ENCODE results near the gene C1orf210.

C1orf210 gene

GRCh38 chr1:43273708-43274107 is 11.7 kb downstream of the C1orf210 start:
- no peaks in the 10 kb centered on the region for H3K79me2 ChIP-seq (ENCODE audit: low read length)
- no peaks in the 10 kb centered on the region for H3K27me3 ChIP-seq (ENCODE audit: low read depth, low read length)
- no peak overlapping the region for H3K27ac ChIP-seq (ENCODE audit: low read length)
- no peaks in the 10 kb centered on the region for H3K4me1 ChIP-seq (ENCODE audit: low read length)
- no peak overlapping the region for H3K4me2 ChIP-seq (ENCODE audit: low read length)
- no peaks in the 10 kb centered on the region for H3K36me3 ChIP-seq (replicated peaks; ENCODE audit: low read depth, low read length)
- no peak overlapping the region for H3K4me3 ChIP-seq (ENCODE audit: low read length)
- H3K9me3 ChIP-seq (ENCODE audit: insufficient read depth, low read length), result no peaks in the 10 kb centered on the region
- TF ChIP-seq CTCF (IDR thresholded peaks at IDR 0.05; ENCODE audit: low read depth, low read length) (no peak), EZH2phosphoT487 (IDR thresholded peaks at IDR 0.05; ENCODE audit: low read depth) (no peak)
- no peaks in the 10 kb centered on the region for H4K20me1 ChIP-seq (ENCODE audit: insufficient read depth, low read length)
- no peak overlapping the region for H3K9ac ChIP-seq (ENCODE audit: low read length)
- H2AFZ ChIP-seq (ENCODE audit: low read depth, low read length), result no peak overlapping the region

- TF ChIP-seq EZH2phosphoT487 (IDR thresholded peaks at IDR 0.05; ENCODE audit: low read depth) (no peak), CTCF (IDR thresholded peaks at IDR 0.05; ENCODE audit: low read depth, low read length) (no peak)
- no peaks in the 10 kb centered on the region for H4K20me1 ChIP-seq (ENCODE audit: insufficient read depth, low read length)
Measured at GRCh38 chr1:43272576-43273571, 12.5 kb downstream of the C1orf210 start.

GRCh38 chr1:43272161-43272560 is 13.2 kb downstream of the C1orf210 start:
- H3K9me3 ChIP-seq (ENCODE audit: insufficient read depth, low read length), result no peaks in the 10 kb centered on the region
- H3K9ac ChIP-seq (ENCODE audit: low read length), result no peak overlapping the region
- no peak overlapping the region for H2AFZ ChIP-seq (ENCODE audit: low read depth, low read length)
- no peak overlapping the region for H3K4me3 ChIP-seq (ENCODE audit: low read length)
- H3K79me2 ChIP-seq (ENCODE audit: low read length), result no peaks in the 10 kb centered on the region
- no peak overlapping the region for H3K4me2 ChIP-seq (ENCODE audit: low read length)
- no peaks in the 10 kb centered on the region for H3K36me3 ChIP-seq (replicated peaks; ENCODE audit: low read depth, low read length)
- no peaks in the 10 kb centered on the region for H4K20me1 ChIP-seq (ENCODE audit: insufficient read depth, low read length)
- no peak overlapping the region for H3K27ac ChIP-seq (ENCODE audit: low read length)
- TF ChIP-seq EZH2phosphoT487 (IDR thresholded peaks at IDR 0.05; ENCODE audit: low read depth) (no peak), CTCF (IDR thresholded peaks at IDR 0.05; ENCODE audit: low read depth, low read length) (no peak)
- H3K4me1 ChIP-seq (ENCODE audit: low read length), result no peaks in the 10 kb centered on the region
- H3K27me3 ChIP-seq (ENCODE audit: low read depth, low read length), result no peaks in the 10 kb centered on the region

More at GRCh38 chr1:43272576-43273571, 12.5 kb downstream of the C1orf210 start:
- no peak overlapping the region for H3K4me3 ChIP-seq (ENCODE audit: low read length)
- no peaks in the 10 kb centered on the region for H3K36me3 ChIP-seq (replicated peaks; ENCODE audit: low read depth, low read length)
- H3K79me2 ChIP-seq (ENCODE audit: low read length), result no peaks in the 10 kb centered on the region
- H3K27ac ChIP-seq (ENCODE audit: low read length), result no peak overlapping the region
- H2AFZ ChIP-seq (ENCODE audit: low read depth, low read length), result no peak overlapping the region
- H3K9ac ChIP-seq (ENCODE audit: low read length), result no peak overlapping the region
- H3K27me3 ChIP-seq (ENCODE audit: low read depth, low read length), result no peaks in the 10 kb centered on the region
- no peak overlapping the region for H3K4me2 ChIP-seq (ENCODE audit: low read length)
- H3K4me1 ChIP-seq (ENCODE audit: low read length), result no peaks in the 10 kb centered on the region
- no peaks in the 10 kb centered on the region for H3K9me3 ChIP-seq (ENCODE audit: insufficient read depth, low read length)
